ENCODE measurements around the gene CAP2.
"Not testable (repeated sequence)": the region's sequence is repeated elsewhere in the genome, so short reads cannot be mapped to it uniquely, and the experiment has no call there.

CAP2 gene

GRCh38 chr6:17581282-17581681, 187.9 kb downstream of the CAP2 start:
- not testable (repeated sequence) for DNase-seq (ENCODE audit: low read depth)

GRCh38 chr6:17583811-17584210, 190.4 kb downstream of the CAP2 start:
- DNase-seq (ENCODE audit: low read depth) = no peak

- DNase-seq (ENCODE audit: low read depth) = no peak
Observed at GRCh38 chr6:17584241-17584803, 190.9 kb downstream of the CAP2 start.

- DNase-seq (ENCODE audit: low read depth) = no peak
Observed at GRCh38 chr6:17585766-17586490, 192.5 kb downstream of the CAP2 start.

GRCh38 chr6:17586623-17587022, 193.2 kb downstream of the CAP2 start:
- DNase-seq (ENCODE audit: low read depth) = not testable (repeated sequence)

- no peak for DNase-seq (ENCODE audit: low read depth)
Observed at GRCh38 chr6:17588011-17588410, 194.6 kb downstream of the CAP2 start.

GRCh38 chr6:17589406-17590096, 196.2 kb downstream of the CAP2 start:
- no peak for DNase-seq (ENCODE audit: low read depth)

GRCh38 chr6:17591287-17591686, 197.9 kb downstream of the CAP2 start:
- no peak for DNase-seq (ENCODE audit: low read depth)

- no peak for DNase-seq (ENCODE audit: low read depth)
Observed at GRCh38 chr6:17593246-17593645, 199.9 kb downstream of the CAP2 start.

GRCh38 chr6:17596085-17596484, 202.7 kb downstream of the CAP2 start:
- DNase-seq (ENCODE audit: low read depth) = no peak

- DNase-seq (ENCODE audit: low read depth) = peak; percentile 91
Observed at GRCh38 chr6:17599877-17600526, 206.6 kb downstream of the CAP2 start, which contains the start of gene FAM8A1. Gene FAM8A1 (plus strand): TSS chr6:17600302. CDS start chr6:17600410, 108 bp downstream.

- DNase-seq (ENCODE audit: low read depth) = peak; percentile 21
Observed at GRCh38 chr6:17600527-17601385, 207.4 kb downstream of the CAP2 start.

GRCh38 chr6:17601386-17601703, 207.9 kb downstream of the CAP2 start:
- no peak for DNase-seq (ENCODE audit: low read depth)

GRCh38 chr6:17602888-17603287, 209.5 kb downstream of the CAP2 start:
- DNase-seq (ENCODE audit: low read depth) = no peak

GRCh38 chr6:17606606-17607005, 213.2 kb downstream of the CAP2 start:
- no peak for DNase-seq (ENCODE audit: low read depth)
